CD4-positive, alpha-beta T cell treated with Interleukin-2 at 100 ng/mL for 4 hours (primary cell): Measurements from ENCODE around the gene NTSR1.

Experiments used
- DNase-seq: peaks from one replicate; pipeline ENCODE4 v3.0.0-alpha.2; 2020; ENCODE audit warnings: low spot score

The NTSR1 gene

GRCh38 chr20:62758226-62758912 lies 49.7 kb downstream of the NTSR1 start:
- DNase-seq, result no peak

- DNase-seq, result no peak
These were observed 51.4 kb downstream of the NTSR1 start for GRCh38 chr20:62759981-62760431.

DNA sequence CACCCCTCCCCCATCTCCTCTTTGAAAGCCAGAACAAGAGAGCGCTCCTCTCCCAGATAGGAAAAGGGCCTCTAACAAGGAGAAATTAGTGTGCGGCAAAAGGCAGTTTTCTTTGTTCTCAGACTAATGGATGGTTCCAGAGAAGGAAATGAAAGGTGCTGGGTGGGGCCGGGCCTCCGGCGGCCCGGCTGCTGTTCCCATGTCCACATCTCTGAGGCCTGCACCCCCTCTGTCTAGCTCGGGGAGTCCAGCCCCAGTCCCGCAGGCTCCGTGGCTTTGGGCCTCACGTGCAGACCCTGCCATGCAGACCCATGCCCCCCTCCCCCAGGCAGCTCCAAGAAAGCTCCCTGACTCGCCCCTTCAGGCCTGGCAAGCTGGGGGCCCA lies 51.8 kb downstream of the NTSR1 start:
- no peak for DNase-seq

GRCh38 chr20:62760856-62761758 lies 52.5 kb downstream of the NTSR1 start:
- DNase-seq, result no peak

GRCh38 chr20:62761759-62762131 lies 53.1 kb downstream of the NTSR1 start:
- DNase-seq, result no peak

DNA sequence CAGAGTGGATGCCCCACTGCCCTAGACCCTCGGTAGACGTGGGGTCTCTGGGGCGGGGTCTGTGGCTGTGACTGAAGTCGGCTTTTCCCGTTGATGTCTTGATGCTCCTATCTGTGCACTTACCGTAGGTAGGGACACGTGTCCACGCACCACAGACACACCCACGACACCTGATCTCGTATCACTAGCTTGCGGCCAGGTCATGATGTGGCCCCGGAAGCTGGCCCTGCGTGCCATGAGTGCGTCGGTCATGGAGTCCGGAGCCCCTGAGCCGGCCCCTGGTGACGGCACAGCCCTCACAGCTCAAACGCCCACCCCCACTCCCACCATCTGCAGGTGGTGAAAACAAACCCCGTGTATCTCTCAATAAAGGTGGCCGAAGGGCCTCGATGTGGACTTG lies 53.7 kb downstream of the NTSR1 start:
- DNase-seq, result no peak

GRCh38 chr20:62762801-62763368 lies 54.2 kb downstream of the NTSR1 start:
- DNase-seq, result no peak

- DNase-seq, result no peak
These were observed 54.8 kb downstream of the NTSR1 start for GRCh38 chr20:62763404-62763803.

- no peak for DNase-seq
These were observed 55.7 kb downstream of the NTSR1 start for GRCh38 chr20:62764156-62764935.

GRCh38 chr20:62765021-62765420 lies 56.4 kb downstream of the NTSR1 start:
- no peak for DNase-seq

- no peak for DNase-seq
These were observed 56.9 kb downstream of the NTSR1 start for GRCh38 chr20:62765432-62766070.

- no peak for DNase-seq
These were observed 57.4 kb downstream of the NTSR1 start for GRCh38 chr20:62766071-62766450.

GRCh38 chr20:62766716-62767115 lies 58.1 kb downstream of the NTSR1 start:
- DNase-seq, result no peak

DNA sequence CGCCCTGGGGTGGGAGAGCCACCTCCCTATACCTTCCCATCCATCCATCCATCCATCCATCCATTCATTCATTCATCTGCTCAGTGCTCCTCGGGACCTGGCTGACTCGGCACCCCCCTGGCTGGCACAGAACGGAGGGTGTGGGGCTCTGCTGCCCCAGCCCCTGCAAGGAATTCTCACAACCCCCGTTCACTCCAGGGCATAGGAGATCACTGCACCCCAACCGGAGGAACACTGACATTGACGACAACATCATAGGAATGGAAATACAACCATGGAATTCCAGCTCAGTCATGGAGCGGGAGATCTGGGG lies 59.6 kb downstream of the NTSR1 start:
- no peak for DNase-seq

DNA sequence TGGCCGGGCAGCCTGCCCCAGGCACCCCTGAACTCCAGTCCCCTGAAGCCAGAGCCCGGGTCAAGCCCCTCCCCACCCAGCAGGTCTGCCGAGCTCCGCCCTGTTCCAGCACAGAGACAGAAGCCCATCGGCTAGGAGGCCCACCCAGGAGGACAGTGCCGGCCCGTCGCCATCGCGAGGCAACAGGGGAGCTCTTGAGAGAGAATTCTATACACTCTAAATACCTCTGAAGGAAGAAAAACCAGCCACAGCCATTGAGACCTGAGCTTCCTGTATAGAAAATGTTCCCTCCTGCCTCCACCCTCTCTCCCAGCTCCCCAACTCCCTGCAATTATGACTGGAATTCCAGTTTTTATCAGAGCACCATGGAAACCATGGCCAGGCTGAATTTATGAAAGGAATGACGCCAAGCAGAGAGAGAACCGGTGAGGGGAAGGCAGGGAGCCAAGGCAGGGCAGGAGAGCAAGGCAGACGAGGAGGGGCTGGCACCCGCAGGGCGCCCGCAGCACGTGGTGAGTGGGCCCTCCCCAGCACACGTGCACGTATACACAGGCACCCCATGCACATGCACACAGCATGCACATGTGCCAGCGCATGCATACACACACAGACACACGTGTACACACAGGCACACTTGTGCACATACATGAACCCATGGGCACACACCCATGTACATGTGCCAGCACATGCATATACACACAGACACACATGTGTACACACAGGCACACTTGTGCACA lies 60.1 kb downstream of the NTSR1 start:
- no peak for DNase-seq

DNA sequence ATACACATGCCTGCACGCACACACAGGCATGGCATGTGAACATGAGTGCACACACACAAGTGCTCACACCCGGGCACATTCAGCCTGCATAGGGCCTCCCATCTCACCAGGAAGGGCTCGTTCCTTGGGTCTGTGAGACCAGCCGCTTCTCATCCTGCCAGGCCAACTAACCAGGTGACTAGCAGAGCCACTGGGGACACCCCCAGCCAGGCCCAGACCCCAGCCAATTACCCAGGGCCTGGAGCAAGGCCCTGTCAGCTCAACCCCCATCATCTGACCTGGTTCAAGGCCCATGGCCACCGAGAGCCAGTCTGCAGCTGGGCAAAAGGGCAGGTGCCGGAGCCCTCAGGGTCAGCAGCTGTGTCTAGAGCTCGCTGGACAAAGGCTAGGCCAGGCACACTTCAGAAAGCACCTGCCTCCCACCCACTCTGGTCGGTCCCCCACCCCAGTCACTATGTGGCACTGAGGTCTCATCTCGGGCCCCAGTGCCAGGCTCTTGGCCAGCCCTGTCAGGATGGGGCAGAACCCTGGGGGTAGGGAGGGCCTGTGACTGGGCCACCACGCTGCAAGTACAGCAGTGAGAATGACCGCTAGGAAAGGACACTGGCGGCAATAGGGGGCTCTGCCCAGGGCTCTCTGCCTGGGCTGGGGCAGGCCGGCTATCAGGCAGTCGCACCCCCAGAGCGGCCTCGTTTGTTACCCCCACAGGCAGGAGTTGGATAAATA lies 60.9 kb downstream of the NTSR1 start:
- DNase-seq, result no peak

DNA sequence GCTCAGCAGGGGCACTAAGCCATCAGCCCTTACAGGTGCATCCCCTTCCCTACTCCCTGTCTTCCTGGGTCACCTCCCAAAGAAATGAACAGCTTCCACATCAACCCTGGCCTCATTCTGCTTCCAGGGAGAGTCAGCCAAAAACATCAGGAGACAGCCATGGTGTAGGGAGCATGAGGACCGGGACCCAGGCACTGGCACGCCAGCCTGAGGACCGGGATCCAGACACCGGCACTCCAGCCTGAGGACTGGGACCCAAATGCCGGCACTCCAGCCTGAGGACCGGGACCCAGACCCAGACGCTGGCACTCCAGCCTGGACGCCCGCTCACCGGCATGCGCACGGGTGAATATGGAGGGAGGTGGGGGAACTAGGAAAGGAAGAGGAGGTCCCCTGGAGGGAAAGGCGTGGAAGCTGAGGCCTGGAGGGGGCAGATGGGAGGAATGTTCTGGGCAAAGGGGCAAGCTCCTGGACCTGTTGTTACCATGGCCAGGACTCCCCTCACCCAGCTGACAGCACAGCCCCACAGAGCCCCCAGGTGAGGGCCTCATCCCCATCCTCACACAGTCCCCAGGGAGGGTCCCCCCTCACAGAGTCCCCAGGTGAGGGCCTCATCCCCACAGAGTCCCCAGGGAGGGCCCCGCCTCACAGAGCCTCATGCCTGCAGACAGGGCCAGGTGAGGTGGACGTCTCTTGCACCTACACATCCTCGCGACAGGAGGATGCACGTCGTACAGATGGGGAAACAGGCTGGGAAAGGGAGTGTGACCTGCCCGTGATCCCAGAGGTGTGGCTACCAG lies 61.7 kb downstream of the NTSR1 start:
- no peak for DNase-seq

GRCh38 chr20:62770916-62771315 lies 62.3 kb downstream of the NTSR1 start:
- DNase-seq, result no peak

DNA sequence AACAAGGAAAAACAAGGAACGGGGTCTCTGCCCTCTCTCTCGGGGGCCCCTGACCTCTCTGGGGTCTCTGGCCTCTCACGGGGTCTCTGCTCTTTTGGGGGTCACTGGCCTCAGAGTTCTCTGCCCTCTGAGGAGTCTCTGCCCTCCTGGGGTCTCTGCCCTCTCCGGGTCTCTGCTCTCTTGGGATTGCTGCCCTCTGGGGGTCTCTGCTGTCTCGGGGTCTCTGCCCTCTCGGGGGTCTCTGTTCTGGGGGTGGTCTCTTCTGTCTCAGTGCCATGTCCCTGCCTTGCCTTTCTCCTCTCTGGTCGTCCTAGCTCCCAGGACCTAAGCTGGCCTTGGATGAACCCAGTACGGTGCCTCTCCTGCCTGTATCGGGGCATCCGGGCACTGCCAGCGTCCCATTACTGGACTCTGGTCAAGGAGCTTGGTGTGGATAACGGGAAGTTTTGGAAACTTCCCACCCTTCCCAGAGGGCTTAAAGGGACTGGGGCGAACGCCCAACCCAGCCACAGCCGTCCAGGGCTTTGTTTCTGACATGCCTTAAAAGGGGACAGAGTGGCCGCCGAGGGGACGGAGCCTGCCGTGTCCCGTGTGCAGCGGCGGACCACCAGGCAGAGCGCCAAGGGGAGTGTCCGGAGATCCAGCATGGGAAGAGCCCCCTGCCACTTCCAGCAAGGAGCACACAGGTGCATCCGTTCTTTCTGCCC lies 62.9 kb downstream of the NTSR1 start:
- DNase-seq, result no peak
